Adrenal gland (tissue), 5 donors: Measurements from ENCODE around the gene CABP2.

Source experiments
- CTCF ChIP-seq, 6 experiments: fragments of 450-650 bp in 4 of 6; fragments of 200-600 bp in 2 of 6; sonication (generic) in 1 of 6; IDR thresholded peaks; 1 replicate in 5 of 6; 2 replicates in 1 of 6; pipeline versions ENCODE4 v1.5.1 to v1.8.0; 2016 to 2021; ENCODE audit warnings: antibody characterized with exemption in 6 of 6, mild to moderate bottlenecking in 2 of 6, moderate library complexity in 1 of 6
- POLR2A ChIP-seq, 2 donors: fragments of 450-650 bp; IDR thresholded peaks; one replicate each; pipeline ENCODE4 v1.6.1; 2017; ENCODE audit warnings: antibody characterized with exemption in 2 of 2, mild to moderate bottlenecking in 2 of 2, moderate library complexity in 1 of 2
- donor health status: DM: no; HTN: no; CAD: no.

- no peak for TF ChIP-seq POLR2A (IDR thresholded peaks at IDR 0.05)
- TF ChIP-seq CTCF (IDR thresholded peaks at IDR 0.05), result no peak
These were observed 25.5 kb downstream of the CABP2 start for GRCh38 chr11:67497656-67498291.
